ENCODE results near the gene ELMO1. TPM values are rescaled to one million over a fixed set of nuclear protein-coding genes. Genes with fewer than 3 reads are reported as not detected.

The ELMO1 gene
- total RNA-seq, 1 experiment from 2014 or later: 10.1 TPM

DNA sequence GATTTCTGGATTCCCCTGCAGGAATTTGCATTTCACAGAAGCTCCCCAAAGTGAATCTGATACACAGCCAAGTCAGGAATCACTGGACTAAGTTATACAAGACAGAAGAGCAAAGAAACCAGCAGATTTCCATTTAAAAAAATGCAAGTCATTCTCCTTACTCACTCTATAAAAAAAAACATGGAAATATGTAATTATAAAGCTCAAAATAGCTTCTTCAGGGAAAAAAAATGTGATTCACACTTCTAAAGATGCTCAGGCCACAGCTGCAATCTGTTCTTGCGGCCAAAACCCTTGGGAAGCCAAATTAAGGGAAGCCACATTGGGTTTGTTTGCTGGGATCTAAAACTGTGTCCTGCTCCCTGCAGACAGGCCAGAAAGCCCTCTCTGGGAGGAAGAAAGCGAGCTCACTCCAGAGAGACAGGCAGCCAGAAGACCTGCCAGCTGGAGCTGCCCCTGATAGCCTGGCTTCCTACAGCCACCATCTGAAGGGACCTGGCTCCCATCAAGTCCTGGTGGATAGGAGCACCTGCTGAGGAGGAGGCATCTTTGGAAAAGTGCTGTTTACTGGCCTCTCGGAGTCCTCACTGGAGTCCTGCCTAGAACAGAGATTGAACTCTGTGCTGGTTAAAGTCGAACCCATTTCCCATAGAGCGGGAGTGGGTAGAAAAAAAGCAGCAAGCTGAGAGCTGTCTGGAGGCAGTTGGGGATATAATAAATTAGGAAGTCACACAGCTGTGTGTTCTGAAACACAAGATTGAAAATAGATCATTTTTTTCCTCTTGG lies 365.2 kb downstream of the ELMO1 start:
- no peak for DNase-seq (ENCODE audit: extremely low read depth, low read depth)

DNA sequence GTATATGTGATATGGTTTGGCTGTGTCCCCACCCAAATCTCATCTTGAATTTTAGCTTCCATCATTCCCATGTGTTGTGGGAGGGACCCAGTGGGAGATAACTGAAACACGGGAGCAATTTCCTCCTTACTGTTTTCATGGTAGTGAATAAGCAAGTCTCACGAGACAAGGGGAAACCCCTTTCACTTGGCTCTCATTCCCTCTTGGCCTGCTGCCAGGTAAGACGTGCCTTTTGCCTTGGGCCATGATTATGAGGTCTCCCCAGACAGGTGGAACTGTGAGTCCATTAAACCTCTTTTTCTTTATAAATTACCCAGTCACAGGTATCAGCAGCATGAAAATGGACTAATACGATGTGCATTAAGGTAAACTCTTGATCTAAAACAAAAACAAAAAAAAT lies 367.2 kb downstream of the ELMO1 start:
- no peak for DNase-seq (ENCODE audit: extremely low read depth, low read depth)

DNA sequence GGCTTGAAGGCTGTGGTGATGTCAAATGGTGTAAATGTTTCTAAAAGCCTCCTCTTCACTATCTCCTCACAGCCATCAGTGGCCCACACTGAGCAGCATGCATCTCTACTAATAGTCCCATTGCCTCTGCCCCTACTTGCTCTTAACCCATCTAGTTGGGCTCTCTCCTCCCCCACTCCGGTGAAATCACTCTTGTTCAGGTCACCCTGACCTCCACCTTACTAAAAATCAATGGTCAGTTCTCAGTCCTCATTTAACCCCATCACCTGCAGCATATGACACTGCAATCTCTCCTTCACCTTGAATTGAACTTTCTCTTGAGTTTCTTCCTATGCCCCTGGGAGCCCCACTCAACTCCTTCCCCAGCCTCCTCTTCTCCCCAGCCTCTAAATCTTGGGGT lies 369.2 kb downstream of the ELMO1 start:
- DNase-seq (ENCODE audit: extremely low read depth, low read depth): no peak

- no peak for DNase-seq (ENCODE audit: extremely low read depth, low read depth)
These were observed 372.0 kb downstream of the ELMO1 start for GRCh38 chr7:37076668-37077067.

GRCh38 chr7:37074370-37074769 lies 374.3 kb downstream of the ELMO1 start:
- no peak for DNase-seq (ENCODE audit: extremely low read depth, low read depth)

DNA sequence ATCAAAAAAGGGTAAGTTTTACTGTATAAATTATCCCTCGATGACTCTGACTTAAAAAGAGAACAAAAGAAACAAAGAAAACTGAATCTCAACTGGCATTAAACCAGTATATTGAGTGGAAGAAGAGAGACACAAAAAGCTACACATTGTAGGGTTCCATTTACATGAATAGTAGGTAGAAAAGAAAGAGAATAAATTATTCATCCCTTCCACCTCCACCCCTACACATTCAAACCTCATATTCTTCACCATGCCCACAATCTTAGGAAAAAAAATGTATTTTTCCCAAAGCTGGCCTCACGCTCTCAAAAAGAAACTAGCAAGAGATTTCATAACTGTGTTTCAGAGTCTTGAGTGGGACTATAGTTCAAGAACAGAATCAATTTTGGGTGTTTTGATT lies 377.5 kb downstream of the ELMO1 start:
- DNase-seq (ENCODE audit: extremely low read depth, low read depth): no peak

DNA sequence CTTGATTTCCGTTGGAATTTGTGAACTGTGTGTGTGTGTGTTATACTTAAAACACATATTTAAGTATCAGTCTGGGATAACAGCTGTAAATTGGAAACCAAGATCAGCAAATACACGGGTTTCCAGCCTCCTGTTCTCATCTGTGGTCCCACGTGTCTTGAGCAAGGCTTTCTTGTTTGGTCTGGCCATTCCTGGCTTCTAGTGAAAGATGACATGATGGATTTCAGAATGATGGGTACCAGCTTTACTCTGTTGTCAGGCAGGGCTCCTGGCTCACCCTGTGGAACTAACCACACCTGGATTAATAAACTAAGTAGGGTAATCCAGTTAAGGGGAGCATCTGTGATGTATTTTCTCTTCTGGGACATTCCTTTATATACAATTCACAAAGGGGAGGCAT lies 378.2 kb downstream of the ELMO1 start:
- DNase-seq (ENCODE audit: extremely low read depth, low read depth): no peak

- no peak for DNase-seq (ENCODE audit: extremely low read depth, low read depth)
These were observed 378.6 kb downstream of the ELMO1 start for GRCh38 chr7:37070031-37070430.

GRCh38 chr7:37069336-37069735 lies 379.3 kb downstream of the ELMO1 start:
- DNase-seq (ENCODE audit: extremely low read depth, low read depth): no peak

- no peak for DNase-seq (ENCODE audit: extremely low read depth, low read depth)
These were observed 379.8 kb downstream of the ELMO1 start for GRCh38 chr7:37068902-37069301.

DNA sequence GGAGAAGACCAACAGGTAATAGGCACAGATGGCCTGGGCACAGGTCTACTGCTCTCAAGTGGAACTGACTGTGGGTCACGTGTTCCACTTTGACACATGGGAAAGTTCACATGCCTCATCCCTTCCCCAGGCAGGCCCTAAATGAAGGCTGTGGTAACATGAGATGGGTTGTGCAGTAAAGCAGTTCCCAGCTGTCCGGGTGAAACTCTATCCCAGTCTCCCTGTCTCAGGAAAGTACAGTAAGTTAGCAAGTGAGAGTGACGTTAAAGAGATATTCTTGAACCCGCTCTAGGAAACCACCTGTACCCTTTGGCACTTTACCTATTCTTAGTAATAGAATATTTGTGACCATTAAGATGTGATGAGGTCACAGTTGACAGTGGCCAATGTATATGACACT lies 380.6 kb downstream of the ELMO1 start:
- no peak for DNase-seq (ENCODE audit: extremely low read depth, low read depth)

GRCh38 chr7:37065779-37066271 lies 382.8 kb downstream of the ELMO1 start:
- no peak for DNase-seq (ENCODE audit: extremely low read depth, low read depth)

DNA sequence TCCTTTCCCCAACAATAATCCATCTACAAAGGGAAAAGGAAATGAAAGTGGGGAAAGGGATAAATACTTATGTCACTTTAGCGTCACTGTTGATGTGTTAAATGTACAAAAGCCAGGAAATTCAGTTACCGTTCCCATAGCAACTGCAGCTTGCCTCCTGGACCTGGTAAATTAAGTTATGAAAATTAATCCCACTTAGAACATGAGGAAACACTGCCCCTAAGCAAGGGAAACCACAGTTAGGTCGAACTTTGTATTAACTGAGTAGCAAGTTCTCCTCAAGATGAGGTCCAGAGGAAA lies 386.2 kb downstream of the ELMO1 start:
- DNase-seq (ENCODE audit: extremely low read depth, low read depth): no peak

- DNase-seq (ENCODE audit: extremely low read depth, low read depth): no peak
These were observed 386.7 kb downstream of the ELMO1 start for GRCh38 chr7:37061849-37062559.

- DNase-seq (ENCODE audit: extremely low read depth, low read depth): no peak
These were observed 392.3 kb downstream of the ELMO1 start for GRCh38 chr7:37056234-37056912.

DNA sequence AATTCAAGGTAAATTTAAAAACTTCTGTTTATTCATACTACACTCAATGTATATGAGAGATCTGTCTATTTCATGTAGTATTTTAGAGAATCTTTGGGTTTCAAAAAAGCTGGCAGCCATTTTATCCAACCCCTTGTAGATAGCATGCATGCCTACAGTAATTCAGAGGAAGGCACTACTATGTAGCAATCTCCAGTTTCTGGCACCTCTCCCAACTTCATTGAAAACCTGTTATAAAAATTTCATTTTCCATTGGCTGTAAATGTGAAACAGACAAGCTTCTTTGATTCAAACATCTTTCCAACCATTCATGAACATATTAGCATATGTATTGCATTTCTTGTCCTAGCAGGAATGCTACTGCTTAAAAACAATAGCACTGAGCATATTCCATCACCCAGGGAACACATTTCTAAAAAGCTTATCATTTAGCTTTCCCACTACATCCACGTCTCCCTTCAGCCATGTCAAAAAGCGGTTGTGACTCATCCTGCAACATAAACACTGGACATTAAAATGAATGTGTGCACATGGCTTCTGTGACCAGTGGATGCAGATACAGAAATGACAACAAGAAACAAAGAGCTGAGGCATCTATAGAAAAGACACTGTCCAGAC lies 393.9 kb downstream of the ELMO1 start:
- no peak for DNase-seq (ENCODE audit: extremely low read depth, low read depth)

- peak; percentile 69 for DNase-seq (ENCODE audit: extremely low read depth, low read depth)
These were observed 396.0 kb downstream of the ELMO1 start for GRCh38 chr7:37052705-37053104.

DNA sequence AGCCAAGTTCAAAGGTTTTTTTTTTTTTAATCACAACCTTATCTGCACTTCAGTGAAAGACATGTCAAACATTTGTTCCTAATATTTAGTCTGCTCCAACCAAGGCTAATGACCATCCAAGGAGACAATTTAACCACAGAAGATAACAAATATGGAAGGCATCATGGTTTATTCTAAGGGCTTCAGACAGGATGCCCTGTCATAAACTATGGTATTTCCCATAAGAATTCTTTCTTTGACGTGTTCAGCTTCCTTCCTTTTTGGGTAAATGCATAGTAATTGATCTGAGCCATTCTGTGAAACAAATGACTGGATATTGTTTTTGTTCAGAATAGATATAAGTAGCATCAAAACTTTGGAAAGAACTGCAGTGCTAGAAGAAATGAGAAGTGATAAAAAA lies 397.9 kb downstream of the ELMO1 start:
- DNase-seq (ENCODE audit: extremely low read depth, low read depth): no peak

GRCh38 chr7:37048674-37049073 lies 400.0 kb downstream of the ELMO1 start:
- DNase-seq (ENCODE audit: extremely low read depth, low read depth): no peak

- no peak for DNase-seq (ENCODE audit: extremely low read depth, low read depth)
These were observed 401.4 kb downstream of the ELMO1 start for GRCh38 chr7:37047260-37047659.

- no peak for DNase-seq (ENCODE audit: extremely low read depth, low read depth)
These were observed 402.1 kb downstream of the ELMO1 start for GRCh38 chr7:37046531-37047079.

Measured in NCI-H460 (cell line).